Fibroblast of the aortic adventitia (primary cell): ENCODE measurements around the gene DNAAF3. TPM values are rescaled to one million over a fixed set of nuclear protein-coding genes. Genes with fewer than 3 reads are reported as not detected.

Experiments
- DNase-seq: peaks from one replicate; pipeline ENCODE4 v3.0.0-alpha.2; 2010; ENCODE audit warnings: low read depth
- H3K4me3 ChIP-seq: 2 replicates; pipeline ENCODE4 v1.5.1; 2011; ENCODE audit warnings: low read depth, mild to moderate bottlenecking, control low read depth, low read length, moderate library complexity
- CTCF ChIP-seq: IDR thresholded peaks from 2 replicates; pipeline ENCODE4 v1.5.1; 2011; ENCODE audit warnings: mild to moderate bottlenecking, low read length, control low read depth, inconsistent platforms; ENCODE audit not compliant: insufficient read depth
- total RNA-seq: library from RNA; depleted of rRNA; stranded (reverse); fragments of >200 nt; gene quantifications from 2 replicates; pipeline ENCODE4 v1.2.3, GENCODE V29; 2012; ENCODE audit warnings: low replicate concordance

DNAAF3 gene
- total RNA-seq, 1 donor: 1.5 TPM

- H3K4me3 ChIP-seq: no peak overlapping the region
- no peak for DNase-seq
- TF ChIP-seq CTCF: no peak
Measured at GRCh38 chr19:55153652-55154264, 12.7 kb downstream of the DNAAF3 start.

GRCh38 chr19:55152017-55152416, 14.4 kb downstream of the DNAAF3 start:
- TF ChIP-seq CTCF: no peak
- no peak overlapping the region for H3K4me3 ChIP-seq
- no peak for DNase-seq

- no peak for DNase-seq
- no peak within 1 kb of the TSS for H3K4me3 ChIP-seq
- TF ChIP-seq CTCF: no peak
Measured at GRCh38 chr19:55149078-55150003, 17.1 kb downstream of the DNAAF3 start, which contains the start of gene TNNT1. Gene TNNT1, minus strand, starts transcription at chr19:55149206. Its CDS starts 2,049 bp downstream, at chr19:55147157.

DNA sequence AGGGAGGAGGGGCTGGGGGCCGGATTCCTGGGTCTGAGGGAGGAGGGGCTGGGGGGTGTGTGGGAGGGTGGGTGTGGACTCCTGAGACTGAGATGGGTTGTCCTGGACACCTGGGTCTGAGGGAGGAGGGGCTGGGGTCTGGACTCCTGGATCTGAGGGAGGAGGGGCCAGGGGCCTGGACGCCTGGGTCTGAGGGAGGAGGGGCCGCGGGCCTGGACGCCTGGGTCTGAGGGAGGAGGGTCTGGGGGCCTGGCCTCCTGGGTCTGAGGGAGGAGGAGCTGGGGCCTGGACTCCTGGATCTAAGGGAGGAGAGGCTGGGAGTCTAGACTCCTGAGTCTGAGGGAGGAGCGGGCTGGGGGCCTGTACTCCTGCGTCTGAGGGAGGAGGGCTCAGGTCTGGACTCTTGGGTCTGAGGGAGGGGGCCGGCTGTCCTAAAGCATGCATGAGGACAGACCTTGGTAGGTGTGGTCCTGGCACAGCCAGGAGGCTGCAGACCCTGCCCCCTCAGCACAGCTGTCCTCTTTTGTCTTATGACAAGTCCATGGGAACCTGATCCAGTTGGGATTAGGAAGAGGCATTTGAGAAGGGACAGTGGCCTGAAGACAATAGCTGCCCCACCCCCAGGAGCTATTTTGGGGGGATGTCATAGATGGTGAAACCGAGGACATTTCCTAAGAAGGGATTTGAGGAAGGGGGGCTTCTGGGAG, 18.7 kb downstream of the DNAAF3 start:
- TF ChIP-seq CTCF: no peak
- no peak overlapping the region for H3K4me3 ChIP-seq
- no peak for DNase-seq

DNA sequence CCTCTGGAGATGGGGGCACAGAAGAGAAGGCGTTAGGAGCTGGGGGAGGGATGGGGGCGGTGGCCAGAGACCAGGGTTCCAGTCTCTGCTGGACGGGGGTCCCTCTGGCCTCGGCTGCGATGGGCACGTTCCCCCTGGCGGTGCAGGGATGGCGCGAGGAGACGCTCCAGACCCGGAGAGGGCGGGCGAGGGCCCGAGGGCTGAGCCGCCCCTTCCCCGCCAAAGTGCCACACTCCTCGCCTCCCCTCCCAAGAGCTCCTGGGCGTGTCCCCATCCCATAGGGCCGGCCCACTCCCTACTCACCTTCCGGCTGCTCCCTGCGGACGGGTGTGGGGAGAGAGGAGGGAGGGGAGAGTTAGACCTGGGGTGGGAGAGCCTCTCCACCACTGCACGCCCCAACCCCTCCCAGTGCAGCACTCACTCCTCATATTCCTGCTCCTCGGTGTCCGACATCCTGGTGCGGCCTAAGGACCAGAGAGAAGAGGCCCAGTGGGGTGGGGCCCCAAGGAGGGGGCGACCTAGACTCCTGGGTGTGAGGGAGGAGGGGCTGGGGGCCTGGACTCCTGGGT, 19.6 kb downstream of the DNAAF3 start:
- TF ChIP-seq CTCF: no peak
- no peak overlapping the region for H3K4me3 ChIP-seq

GRCh38 chr19:55146078-55146704, 20.2 kb downstream of the DNAAF3 start:
- no peak for DNase-seq
- peak overlapping the region; percentile 13 for H3K4me3 ChIP-seq
- peak; percentile 71 for TF ChIP-seq CTCF

More for the DNA sequence above, 19.6 kb downstream of the DNAAF3 start:
- no peak for DNase-seq
